CD14-positive monocyte (primary cell): ENCODE results near the gene CCDC159. TPM values are rescaled to one million over a fixed set of nuclear protein-coding genes. Genes with fewer than 3 reads are reported as not detected.
"Not testable (repeated sequence)": the region's sequence is repeated elsewhere in the genome, so short reads cannot be mapped to it uniquely, and the experiment has no call there.

Source experiments
- DNase-seq, 3 donors: peaks; one replicate each; pipeline ENCODE4 v3.0.0-alpha.2; 2011 to 2022
- H2AFZ ChIP-seq: 2 replicates; pipeline ENCODE4 v1.6.0; 2012; ENCODE audit warnings: mild to moderate bottlenecking, low read depth, low read length, inconsistent platforms; ENCODE audit not compliant: insufficient read depth, poor library complexity, severe bottlenecking
- H3K27ac ChIP-seq, 2 donors: 1 replicate in 1 of 2; 2 replicates in 1 of 2; pipeline ENCODE4 v1.5.1; 2012 to 2013; ENCODE audit warnings: low read length in 2 of 2, control low read depth in 1 of 2, inconsistent platforms in 1 of 2, low read depth in 1 of 2, mild to moderate bottlenecking in 1 of 2
- H3K27me3 ChIP-seq, 2 donors: one replicate each; pipeline versions ENCODE4 v1.6.0 to v1.6.1; 2011 to 2013; ENCODE audit warnings: low read length in 2 of 2; ENCODE audit not compliant: control insufficient read depth in 2 of 2, insufficient read depth in 2 of 2
- H3K36me3 ChIP-seq, 2 donors: replicated peaks in 1 of 2; 1 replicate in 1 of 2; 2 replicates in 1 of 2; pipeline versions ENCODE4 v1.5.1 to v1.6.1; 2012 to 2013; ENCODE audit warnings: low read length in 2 of 2, control low read depth in 1 of 2, inconsistent platforms in 1 of 2, mild to moderate bottlenecking in 1 of 2; ENCODE audit not compliant: insufficient read depth in 2 of 2, control insufficient read depth in 1 of 2
- H3K4me1 ChIP-seq, 2 donors: 1 replicate in 1 of 2; 2 replicates in 1 of 2; pipeline versions ENCODE4 v1.5.1 to v1.6.1; 2012 to 2013; ENCODE audit warnings: low read length in 2 of 2, control low read depth in 1 of 2, inconsistent platforms in 1 of 2, mild to moderate bottlenecking in 1 of 2, moderate library complexity in 1 of 2; ENCODE audit not compliant: insufficient read depth in 2 of 2, control insufficient read depth in 1 of 2
- H3K4me2 ChIP-seq: replicated peaks from 2 replicates; pipeline ENCODE3; 2012; ENCODE audit warnings: low read length, moderate library complexity, mild to moderate bottlenecking; ENCODE audit not compliant: poor library complexity, severe bottlenecking; ENCODE audit errors: extremely low read depth
- H3K4me3 ChIP-seq, 3 experiments: fragments of 200-600 bp in 1 of 3; sonication (generic) in 1 of 3; replicated peaks in 1 of 3; 1 replicate in 2 of 3; 2 replicates in 1 of 3; pipeline ENCODE4 v1.5.1; 2011 to 2013; ENCODE audit warnings: low read length in 3 of 3, mild to moderate bottlenecking in 3 of 3, control low read depth in 2 of 3, low read depth in 2 of 3, inconsistent platforms in 1 of 3, moderate library complexity in 1 of 3
- H3K79me2 ChIP-seq: 2 replicates; pipeline ENCODE4 v1.6.0; 2012; ENCODE audit warnings: mild to moderate bottlenecking, control low read depth, inconsistent platforms, low read length, moderate library complexity; ENCODE audit not compliant: insufficient read depth
- H3K9ac ChIP-seq: 2 replicates; pipeline ENCODE4 v1.6.0; 2017; ENCODE audit warnings: low read length, mild to moderate bottlenecking; ENCODE audit not compliant: insufficient read depth, poor library complexity, severe bottlenecking
- H3K9me3 ChIP-seq, 2 donors: replicated peaks in 1 of 2; 1 replicate in 1 of 2; 2 replicates in 1 of 2; pipeline versions ENCODE4 v1.5.1 to v1.6.1; 2012 to 2013; ENCODE audit warnings: low read length in 2 of 2, control low read depth in 1 of 2; ENCODE audit not compliant: control insufficient read depth in 1 of 2, insufficient read depth in 1 of 2
- H4K20me1 ChIP-seq: 2 replicates; pipeline ENCODE4 v1.6.0; 2012; ENCODE audit warnings: mild to moderate bottlenecking, low read length, control low read depth, moderate library complexity; ENCODE audit not compliant: insufficient read depth
- H3K27ac Mint-ChIP-seq, 7 donors: one replicate each; pipeline ENCODE4 v1.8.0; 2020; ENCODE audit warnings: mild to moderate bottlenecking in 7 of 7, mixed read lengths in 7 of 7, moderate library complexity in 6 of 7, inconsistent platforms in 2 of 7
- H3K27me3 Mint-ChIP-seq, 3 donors: one replicate each; pipeline ENCODE4 v1.8.0; 2021 to 2022; ENCODE audit warnings: low read depth in 3 of 3, mild to moderate bottlenecking in 3 of 3, mixed read lengths in 3 of 3, moderate library complexity in 3 of 3, inconsistent platforms in 1 of 3
- H3K36me3 Mint-ChIP-seq, 2 donors: one replicate each; pipeline ENCODE4 v1.8.0; 2020; ENCODE audit warnings: mixed read lengths in 2 of 2, inconsistent platforms in 1 of 2, mild to moderate bottlenecking in 1 of 2
- H3K4me1 Mint-ChIP-seq: one replicate; pipeline ENCODE4 v1.8.0; 2020; ENCODE audit warnings: mild to moderate bottlenecking, mixed read lengths
- H3K4me3 Mint-ChIP-seq, 2 donors: one replicate each; pipeline ENCODE4 v1.8.0; 2020; ENCODE audit warnings: mild to moderate bottlenecking in 2 of 2, mixed read lengths in 2 of 2, moderate library complexity in 1 of 2
- H3K9me3 Mint-ChIP-seq, 7 donors: one replicate each; pipeline ENCODE4 v1.8.0; 2020 to 2022; ENCODE audit warnings: mixed read lengths in 7 of 7, mild to moderate bottlenecking in 6 of 7, moderate library complexity in 6 of 7, inconsistent platforms in 2 of 7
- WGBS: methylation state at CpG from one replicate; pipeline ENCODE4 v1.1.5; 2013; ENCODE audit warnings: missing lambda C conversion rate; ENCODE audit not compliant: insufficient coverage; 5-methylcytosine and 5-hydroxymethylcytosine counted together
- intact Hi-C, 2 donors: fragments of 100-400 bp; cut with micrococcal nuclease; formaldehyde crosslinking; loops; one replicate each; pipeline versions ENCODE4 v1.15.0 to v1.15.1; 2023
- polyA plus RNA-seq, 3 donors: library from polyadenylated mRNA; depleted of rRNA in 1 of 3; unstranded in 2 of 3; stranded (reverse) in 1 of 3; fragments of 300-500 nt in 2 of 3; fragments of >200 nt in 1 of 3; fragmentation: Illumina TruSeq in 2 of 3; gene quantifications; 1 replicate in 2 of 3; 2 replicates in 1 of 3; pipeline ENCODE4 v1.2.3, GENCODE V29; 2012 to 2021
- TF ChIP-seq, protein P1 (sequence below): fragments of 200-600 bp; IDR thresholded peaks from one replicate; pipeline ENCODE4 v1.8.0; 2022; ENCODE audit warnings: antibody characterized with exemption, mild to moderate bottlenecking

The CCDC159 gene
- polyA plus RNA-seq, 3 donors, result 37.1 to 374 (median 38.3) TPM

DNA sequence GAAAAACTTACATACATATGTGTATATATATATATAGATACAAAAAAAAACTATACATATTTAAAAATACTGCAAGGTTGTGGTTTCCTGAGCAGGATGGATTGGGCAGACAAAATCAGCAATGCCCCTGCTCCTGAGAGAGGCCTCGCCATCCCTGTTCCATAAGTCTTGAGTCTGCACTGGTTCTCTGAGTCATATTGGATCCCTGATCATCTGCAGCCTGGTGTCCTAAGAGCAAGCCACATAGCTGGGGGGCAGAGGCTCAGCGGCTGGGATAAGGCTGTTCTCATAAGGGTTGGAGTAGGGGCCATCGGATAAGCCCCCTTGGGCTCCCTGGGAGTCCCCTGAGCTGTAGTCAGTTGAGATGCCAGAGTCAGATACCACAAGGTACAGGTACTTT is 31.4 kb downstream of the CCDC159 start:
- peaks cover 0 to 3% of the 10 kb centered on the region in 2 donors for H3K27me3 ChIP-seq
- H2AFZ ChIP-seq, result no peak overlapping the region
- H3K4me1 ChIP-seq, result peaks cover 70 to 92% of the 10 kb centered on the region in 2 donors
- no peaks in the 10 kb centered on the region for H3K9me3 ChIP-seq
- peaks cover 55% of the 10 kb centered on the region for H3K79me2 ChIP-seq
- H3K4me3 ChIP-seq, result no peak overlapping the region
- 85% methylated on average over 3 of the region's 3 CpGs for WGBS
- peak overlapping the region; percentile 11 for H3K4me2 ChIP-seq
- TF ChIP-seq, protein P1, sequence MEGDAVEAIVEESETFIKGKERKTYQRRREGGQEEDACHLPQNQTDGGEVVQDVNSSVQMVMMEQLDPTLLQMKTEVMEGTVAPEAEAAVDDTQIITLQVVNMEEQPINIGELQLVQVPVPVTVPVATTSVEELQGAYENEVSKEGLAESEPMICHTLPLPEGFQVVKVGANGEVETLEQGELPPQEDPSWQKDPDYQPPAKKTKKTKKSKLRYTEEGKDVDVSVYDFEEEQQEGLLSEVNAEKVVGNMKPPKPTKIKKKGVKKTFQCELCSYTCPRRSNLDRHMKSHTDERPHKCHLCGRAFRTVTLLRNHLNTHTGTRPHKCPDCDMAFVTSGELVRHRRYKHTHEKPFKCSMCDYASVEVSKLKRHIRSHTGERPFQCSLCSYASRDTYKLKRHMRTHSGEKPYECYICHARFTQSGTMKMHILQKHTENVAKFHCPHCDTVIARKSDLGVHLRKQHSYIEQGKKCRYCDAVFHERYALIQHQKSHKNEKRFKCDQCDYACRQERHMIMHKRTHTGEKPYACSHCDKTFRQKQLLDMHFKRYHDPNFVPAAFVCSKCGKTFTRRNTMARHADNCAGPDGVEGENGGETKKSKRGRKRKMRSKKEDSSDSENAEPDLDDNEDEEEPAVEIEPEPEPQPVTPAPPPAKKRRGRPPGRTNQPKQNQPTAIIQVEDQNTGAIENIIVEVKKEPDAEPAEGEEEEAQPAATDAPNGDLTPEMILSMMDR, result no peak
- intact Hi-C loops, result no loop called here
- H3K4me1 Mint-ChIP-seq, result peaks cover 40% of the 10 kb centered on the region
- no peak overlapping the region for H3K9ac ChIP-seq
- peak overlapping the region; percentile 38 to 87 (median 80) for H3K27ac Mint-ChIP-seq
- peaks cover 0 to 2% (median 0%) of the 10 kb centered on the region in 7 donors for H3K9me3 Mint-ChIP-seq
- peaks cover 7 to 11% (median 10%) of the 10 kb centered on the region in 3 donors for H3K27me3 Mint-ChIP-seq
- no peaks in the 10 kb centered on the region for H4K20me1 ChIP-seq
- H3K36me3 Mint-ChIP-seq, result peaks cover 7 to 15% of the 10 kb centered on the region in 2 donors
- H3K4me3 Mint-ChIP-seq, result no peak overlapping the region
- H3K27ac ChIP-seq, result peak overlapping the region; percentile 4 to 85
- DNase-seq, result no peak
- H3K36me3 ChIP-seq, result no peaks in the 10 kb centered on the region

DNA sequence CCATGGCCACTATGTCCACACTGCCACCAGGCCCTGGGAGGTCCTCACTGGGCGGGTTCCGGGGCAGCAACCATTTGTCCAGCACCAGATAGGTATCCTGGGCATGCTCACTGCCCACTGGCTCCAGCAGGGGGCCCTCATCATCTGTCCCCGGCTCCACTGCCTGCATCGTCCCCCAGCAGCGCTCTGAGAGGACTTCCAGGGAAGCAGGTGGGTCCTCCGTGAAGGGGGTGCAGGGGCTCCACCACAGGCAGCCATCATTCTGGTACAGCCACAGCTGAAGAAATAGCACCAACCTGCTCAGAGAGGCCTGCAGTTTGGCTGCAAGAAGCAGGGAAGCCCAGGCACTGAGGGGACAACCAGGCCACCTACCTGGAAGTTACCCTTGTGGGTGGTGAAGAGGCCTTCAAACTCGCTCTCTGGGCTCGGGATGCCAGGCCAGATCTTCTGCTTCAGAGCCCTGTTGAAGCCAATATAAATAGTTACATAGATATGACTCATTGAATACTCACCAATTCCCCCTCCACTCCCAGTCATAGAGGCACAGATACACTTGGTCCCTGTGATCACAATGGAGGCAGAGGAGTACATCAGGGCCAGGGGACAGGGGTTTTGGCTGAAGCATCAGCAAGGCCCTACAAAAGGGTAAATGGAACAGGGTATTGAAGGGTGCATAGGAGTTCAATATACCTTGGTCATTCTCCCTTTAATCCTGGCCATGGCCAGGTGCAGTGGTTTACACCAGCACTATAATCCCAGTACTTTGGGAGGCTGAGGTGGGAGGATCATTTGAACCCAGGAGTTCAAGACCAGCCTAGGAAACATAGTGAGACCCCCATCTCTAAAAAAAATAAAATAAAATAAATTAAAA is 32.2 kb downstream of the CCDC159 start:
- peaks cover 75 to 96% of the 10 kb centered on the region in 2 donors for H3K4me1 ChIP-seq
- WGBS, result 64% methylated on average over 6 of the region's 8 CpGs
- Mint-ChIP-seq H3K36me3 (peaks cover 7 to 15% of the 10 kb centered on the region in 2 donors), H3K4me3 (no peak overlapping the region), H3K27ac (peak overlapping the region; percentile 38 to 87 (median 80)), H3K27me3 (peaks cover 12 to 18% (median 16%) of the 10 kb centered on the region in 3 donors), H3K4me1 (peaks cover 46% of the 10 kb centered on the region), H3K9me3 (peaks cover 0 to 4% (median 0%) of the 10 kb centered on the region in 7 donors)
- no peak overlapping the region for H3K9ac ChIP-seq
- TF ChIP-seq, protein P1, result peak; percentile 68
- no peaks in the 10 kb centered on the region for H3K9me3 ChIP-seq
- peaks cover 0 to 11% of the 10 kb centered on the region in 2 donors for H3K27me3 ChIP-seq
- H3K36me3 ChIP-seq, result no peaks in the 10 kb centered on the region
- intact Hi-C loops, result no loop called here
- H3K4me2 ChIP-seq, result peak overlapping the region; percentile 11
- no peak overlapping the region for H3K4me3 ChIP-seq
- no peak overlapping the region for H2AFZ ChIP-seq
- DNase-seq, result peak in 2 of 3 donors; percentile 35 to 62
- H4K20me1 ChIP-seq, result no peaks in the 10 kb centered on the region
- peaks cover 55% of the 10 kb centered on the region for H3K79me2 ChIP-seq
- H3K27ac ChIP-seq, result peak overlapping the region; percentile 9 to 85

DNA sequence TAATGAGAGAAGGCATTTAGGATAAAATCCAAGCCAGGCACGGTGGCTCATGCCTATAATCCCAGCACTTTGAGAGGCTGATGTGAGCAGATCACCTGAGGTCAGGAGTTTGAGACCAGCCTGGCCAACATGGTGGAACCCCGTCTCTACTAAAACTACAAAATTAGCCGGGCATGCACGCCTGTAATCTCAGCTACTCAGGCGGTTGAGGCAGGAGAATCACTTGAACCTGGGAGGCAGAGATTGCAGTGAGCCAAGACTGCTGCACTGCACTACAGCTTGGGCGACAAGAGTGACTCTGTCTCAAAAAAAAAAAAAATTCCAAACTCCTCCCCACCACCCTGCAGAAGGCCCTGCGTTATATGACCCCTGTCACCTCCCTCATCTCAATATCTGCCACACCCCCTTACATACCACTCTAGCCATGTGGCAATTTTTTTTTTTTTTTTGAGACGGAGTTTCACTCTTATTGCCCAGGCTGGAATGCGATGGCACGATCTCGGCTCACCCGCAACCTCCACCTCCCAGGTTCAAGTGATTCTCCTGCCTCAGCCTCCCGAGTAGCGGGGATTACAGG is 33.0 kb downstream of the CCDC159 start:
- 88% methylated on average over 3 of the region's 14 CpGs for WGBS
- Mint-ChIP-seq H3K27me3 (peaks cover 16 to 26% (median 17%) of the 10 kb centered on the region in 3 donors), H3K27ac (peak overlapping the region in 5 of 7 donors; percentile 50 to 100 (median 98)), H3K36me3 (peaks cover 7 to 15% of the 10 kb centered on the region in 2 donors), H3K4me1 (peaks cover 51% of the 10 kb centered on the region)
- Histone ChIP-seq H3K27me3 (peaks cover 0 to 19% of the 10 kb centered on the region in 2 donors), H3K27ac (peak overlapping the region in 1 of 2 donors; percentile 95), H3K4me1 (peaks cover 75 to 96% of the 10 kb centered on the region in 2 donors), H3K79me2 (peaks cover 55% of the 10 kb centered on the region)
- H3K36me3 ChIP-seq, H3K4me3 ChIP-seq, H3K4me3 Mint-ChIP-seq, H2AFZ ChIP-seq, H3K9me3 ChIP-seq, H3K9me3 Mint-ChIP-seq, DNase-seq, H3K9ac ChIP-seq, H3K4me2 ChIP-seq, intact Hi-C loops, H4K20me1 ChIP-seq: not testable (repeated sequence)
